Cardiac muscle cell (in vitro differentiated cells and primary cell): ENCODE measurements around the gene PRODH. TPM values are rescaled to one million over a fixed set of nuclear protein-coding genes. Genes with fewer than 3 reads are reported as not detected.
"Not testable (repeated sequence)": the region's sequence is repeated elsewhere in the genome, so short reads cannot be mapped to it uniquely, and the experiment has no call there.

ENCODE experiments used
- DNase-seq, 2 donors: peaks; one replicate each; pipeline versions ENCODE4 v3.0.0 to v3.0.0-alpha.2; 2010 to 2017; ENCODE audit warnings: low read depth in 1 of 2, low spot score in 1 of 2
- H3K27ac ChIP-seq: fragments of 200-600 bp; sonication (generic); 2 replicates; pipeline ENCODE4 v1.5.1; 2016
- H3K27me3 ChIP-seq: fragments of 200-600 bp; sonication (generic); 2 replicates; pipeline ENCODE4 v1.6.0; 2016; ENCODE audit warnings: control low read depth
- H3K36me3 ChIP-seq: fragments of 200-600 bp; sonication (generic); 2 replicates; pipeline ENCODE4 v1.5.1; 2016; ENCODE audit warnings: control low read depth
- H3K4me1 ChIP-seq: fragments of 200-600 bp; sonication (generic); 2 replicates; pipeline ENCODE4 v1.8.1; 2017; ENCODE audit warnings: low read depth, mild to moderate bottlenecking, mixed run types
- H3K4me3 ChIP-seq: fragments of 200-600 bp; sonication (generic); 2 replicates; pipeline ENCODE4 v1.5.1; 2016; ENCODE audit warnings: mild to moderate bottlenecking
- H3K9me3 ChIP-seq: fragments of 200-600 bp; sonication (generic); 2 replicates; pipeline ENCODE4 v1.5.1; 2017; ENCODE audit warnings: low read depth, mild to moderate bottlenecking, control low read depth
- CTCF ChIP-seq: IDR thresholded peaks from 2 replicates; pipeline ENCODE4 v1.5.1; 2012; ENCODE audit warnings: low read depth, mild to moderate bottlenecking, low read length
- polyA plus RNA-seq: library from polyadenylated mRNA; unstranded; fragments of >200 nt; fragmentation: Nextera tagmentation; extraction: Ambion mirVana; gene quantifications from 2 replicates; pipeline ENCODE4 v1.2.1, GENCODE V29; 2016
- total RNA-seq: library from RNA; depleted of rRNA; stranded (reverse); fragments of >200 nt; gene quantifications from 2 replicates; pipeline ENCODE4 v1.2.3, GENCODE V29; 2016

Gene PRODH
- total and polyA plus RNA-seq, 2 experiments from 2014 or later = 3.4 to 7.1 TPM

DNA sequence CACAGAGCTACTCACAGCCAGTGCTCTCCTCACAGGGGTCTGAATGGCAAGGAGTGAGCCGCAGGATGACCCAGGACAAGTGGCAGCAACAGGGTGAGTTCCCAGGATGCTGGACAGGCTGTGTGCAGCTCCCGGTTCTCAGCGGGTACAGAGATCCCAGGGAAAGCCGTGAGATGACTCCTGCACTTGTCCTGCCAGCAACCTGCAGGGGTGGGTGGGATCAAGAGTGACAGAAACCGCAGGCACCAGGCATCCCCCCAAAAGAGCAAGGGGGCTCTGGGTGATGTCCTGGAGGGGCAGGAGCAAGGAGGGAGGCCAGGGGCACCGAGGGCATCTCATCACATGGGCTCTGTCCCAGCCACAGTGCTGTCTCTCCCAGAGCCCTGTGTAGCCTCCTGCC lies 15.9 kb upstream of the PRODH start:
- H3K27ac ChIP-seq = no peak overlapping the region
- no peak for DNase-seq
- TF ChIP-seq CTCF = no peak
- H3K4me3 ChIP-seq = no peak overlapping the region
- H3K9me3 ChIP-seq = no peaks in the 10 kb centered on the region
- no peaks in the 10 kb centered on the region for H3K27me3 ChIP-seq
- H3K4me1 ChIP-seq = no peaks in the 10 kb centered on the region
- no peaks in the 10 kb centered on the region for H3K36me3 ChIP-seq

GRCh38 chr22:18950141-18950540 lies 14.0 kb upstream of the PRODH start:
- H3K36me3 ChIP-seq = no peaks in the 10 kb centered on the region

GRCh38 chr22:18947905-18948304 lies 11.8 kb upstream of the PRODH start:
- H3K27ac ChIP-seq = no peak overlapping the region
- TF ChIP-seq CTCF = no peak
- no peaks in the 10 kb centered on the region for H3K9me3 ChIP-seq
- H3K27me3 ChIP-seq = no peaks in the 10 kb centered on the region
- no peak overlapping the region for H3K4me3 ChIP-seq
- no peaks in the 10 kb centered on the region for H3K36me3 ChIP-seq
- no peak for DNase-seq
- no peaks in the 10 kb centered on the region for H3K4me1 ChIP-seq

More at GRCh38 chr22:18950141-18950540, 14.0 kb upstream of the PRODH start:
- DNase-seq = no peak
- no peaks in the 10 kb centered on the region for H3K27me3 ChIP-seq
- H3K9me3 ChIP-seq = no peaks in the 10 kb centered on the region
- no peaks in the 10 kb centered on the region for H3K4me1 ChIP-seq
- no peak overlapping the region for H3K4me3 ChIP-seq
- no peak for TF ChIP-seq CTCF
- no peak overlapping the region for H3K27ac ChIP-seq

DNA sequence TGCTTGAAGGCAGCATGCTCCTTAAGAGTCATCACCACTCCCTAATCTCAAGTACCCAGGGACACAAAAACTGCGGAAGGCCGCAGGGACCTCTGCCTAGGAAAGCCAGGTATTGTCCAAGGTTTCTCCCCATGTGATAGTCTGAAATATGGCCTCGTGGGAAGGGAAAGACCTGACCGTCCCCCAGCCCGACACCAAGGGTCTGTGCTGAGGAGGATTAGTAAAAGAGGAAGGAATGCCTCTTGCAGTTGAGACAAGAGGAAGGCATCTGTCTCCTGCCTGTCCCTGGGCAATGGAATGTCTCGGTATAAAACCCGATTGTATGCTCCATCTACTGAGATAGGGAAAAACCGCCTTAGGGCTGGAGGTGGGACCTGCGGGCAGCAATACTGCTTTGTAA lies 11.0 kb upstream of the PRODH start:
- H3K36me3 ChIP-seq, DNase-seq, H3K27ac ChIP-seq: not testable (repeated sequence)

DNA sequence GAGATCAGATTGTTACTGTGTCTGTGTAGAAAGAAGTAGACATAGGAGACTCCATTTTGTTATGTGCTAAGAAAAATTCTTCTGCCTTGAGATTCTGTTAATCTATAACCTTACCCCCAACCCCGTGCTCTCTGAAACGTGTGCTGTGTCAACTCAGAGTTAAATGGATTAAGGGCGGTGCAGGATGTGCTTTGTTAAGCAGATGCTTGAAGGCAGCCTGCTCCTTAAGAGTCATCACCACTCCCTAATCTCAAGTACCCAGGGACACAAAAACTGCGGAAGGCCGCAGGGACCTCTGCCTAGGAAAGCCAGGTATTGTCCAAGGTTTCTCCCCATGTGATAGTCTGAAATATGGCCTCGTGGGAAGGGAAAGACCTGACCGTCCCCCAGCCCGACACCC lies 2.6 kb upstream of the PRODH start:
- not testable (repeated sequence) for H3K4me3 ChIP-seq, DNase-seq, H3K9me3 ChIP-seq, H3K27me3 ChIP-seq, H3K36me3 ChIP-seq, H3K27ac ChIP-seq, H3K4me1 ChIP-seq

More for the DNA sequence above, 11.0 kb upstream of the PRODH start:
- not testable (repeated sequence) for H3K4me1 ChIP-seq, H3K9me3 ChIP-seq, H3K4me3 ChIP-seq, H3K27me3 ChIP-seq

DNA sequence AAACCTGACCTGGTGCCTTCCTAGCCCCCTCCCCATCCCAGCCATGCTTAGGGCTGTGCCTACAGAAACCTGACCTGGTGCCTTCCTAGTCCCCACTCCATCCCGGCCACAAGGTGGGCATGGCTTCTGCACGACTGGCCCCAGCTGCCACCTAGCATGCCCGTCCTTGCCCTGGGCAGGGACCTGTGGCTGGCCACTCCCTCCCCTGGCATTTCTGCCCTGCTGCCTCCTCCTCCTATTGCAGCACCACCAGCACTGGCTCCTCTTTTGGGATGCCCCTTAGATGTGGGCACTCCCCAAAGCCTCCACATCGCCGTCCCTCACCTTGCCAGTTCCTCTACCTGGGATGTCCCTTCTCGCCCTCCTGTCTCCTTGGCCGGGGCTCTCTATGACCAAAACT lies 1.4 kb downstream of the PRODH start:
- H3K4me1 ChIP-seq, H3K36me3 ChIP-seq: not testable (repeated sequence)

DNA sequence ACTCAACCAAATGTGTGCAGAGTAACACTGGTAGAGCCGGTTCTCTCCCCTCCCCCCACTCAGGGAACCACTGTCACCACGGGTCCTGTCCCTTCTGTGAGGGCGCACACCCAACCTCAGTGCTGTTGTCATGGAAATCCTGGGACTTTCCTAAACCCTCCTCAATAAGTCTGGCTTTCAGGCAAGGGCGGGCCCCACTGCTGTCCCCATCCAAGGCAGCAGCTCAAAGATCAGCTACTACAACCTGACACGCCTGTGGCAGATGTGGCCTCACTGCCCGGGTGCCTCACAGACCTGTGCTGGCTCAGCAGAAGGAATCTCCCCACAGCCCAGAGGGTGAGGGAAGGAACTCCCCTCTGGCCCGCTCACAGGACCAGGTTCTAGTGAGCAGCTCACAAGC lies 2.2 kb downstream of the PRODH start:
- Histone ChIP-seq H3K4me1 (no peaks in the 10 kb centered on the region), H3K27me3 (no peaks in the 10 kb centered on the region), H3K9me3 (no peaks in the 10 kb centered on the region), H3K4me3 (no peak overlapping the region), H3K36me3 (no peaks in the 10 kb centered on the region), H3K27ac (no peak overlapping the region)
- DNase-seq = no peak
- no peak for TF ChIP-seq CTCF

More for the DNA sequence above, 1.4 kb downstream of the PRODH start:
- H3K9me3 ChIP-seq, DNase-seq, H3K27me3 ChIP-seq, H3K4me3 ChIP-seq, H3K27ac ChIP-seq: not testable (repeated sequence)
